ENCODE measurements around the gene DHX32. TPM values are rescaled to one million over a fixed set of nuclear protein-coding genes. Genes with fewer than 3 reads are reported as not detected.
"Not testable (repeated sequence)": the region's sequence is repeated elsewhere in the genome, so short reads cannot be mapped to it uniquely, and the experiment has no call there.

Gene DHX32
- total and polyA plus RNA-seq, 2 donors (not counting 3 experiments of a cell fraction or from before 2014, with no cell fraction given), result 17.1 to 29.6 TPM

- H3K4me3 ChIP-seq (replicated peaks in 1 of 3; ENCODE audit: insufficient read depth in 1 of 3, low read depth in 1 of 3, low read length in 3 of 3); H3K27me3 ChIP-seq (ENCODE audit: control insufficient read depth in 2 of 2, insufficient read depth in 2 of 2, low read length in 2 of 2); H3K9me1 ChIP-seq (replicated peaks; ENCODE audit: control insufficient read depth, extremely low read depth, insufficient read depth, low read length); H3K27ac ChIP-seq (ENCODE audit: insufficient read depth, low read depth, low read length); H4K20me1 ChIP-seq (replicated peaks; ENCODE audit: control insufficient read depth, extremely low read depth, insufficient read depth, low read length); H3K4me2 ChIP-seq (ENCODE audit: insufficient read depth, low read length); POLR2A ChIA-PET; dilution Hi-C loops (cut with MboI; ENCODE audit: extremely low pct_ligation_motif_present, low sequenced_read_pairs); intact Hi-C loops (cut with micrococcal nuclease); H3K36me3 ChIP-seq (ENCODE audit: control insufficient read depth in 2 of 2, extremely low read depth in 1 of 2, insufficient read depth in 2 of 2, low read length in 2 of 2); DNase-seq (ENCODE audit: low read depth, low spot score); H3K79me2 ChIP-seq (ENCODE audit: control insufficient read depth, insufficient read depth, low read length); CTCF ChIA-PET; H3K9ac ChIP-seq (replicated peaks; ENCODE audit: extremely low read depth, insufficient read depth, low read length); H3K9me3 ChIP-seq (replicated peaks; ENCODE audit: control insufficient read depth, insufficient read depth, low read length); H3K4me1 ChIP-seq (ENCODE audit: control insufficient read depth, extremely low read depth, insufficient read depth, low read length); H2AFZ ChIP-seq (ENCODE audit: low read depth, low read length); BruUV-seq (replicated peaks); FAIRE-seq: not testable (repeated sequence)
Measured at GRCh38 chr10:125917704-125918361, 36.7 kb upstream of the DHX32 start.

GRCh38 chr10:125916977-125917376 is 35.9 kb upstream of the DHX32 start:
- CTCF ChIA-PET, result interaction anchor here (1.0 kb wide), 1 partner anchor 17 kb away, joined by 3 read pairs; no protein-coding TSS in a partner anchor

More at GRCh38 chr10:125916977-125917376, 35.9 kb upstream of the DHX32 start:
- Histone ChIP-seq H4K20me1 (replicated peaks; ENCODE audit: control insufficient read depth, extremely low read depth, insufficient read depth, low read length) (no peaks in the 10 kb centered on the region), H3K9me3 (replicated peaks; ENCODE audit: control insufficient read depth, insufficient read depth, low read length) (no peaks in the 10 kb centered on the region), H3K9ac (replicated peaks; ENCODE audit: extremely low read depth, insufficient read depth, low read length) (no peak overlapping the region), H3K4me3 (replicated peaks in 1 of 3; ENCODE audit: insufficient read depth in 1 of 3, low read depth in 1 of 3, low read length in 3 of 3) (no peak overlapping the region), H3K4me2 (ENCODE audit: insufficient read depth, low read length) (no peak overlapping the region), H3K36me3 (ENCODE audit: control insufficient read depth in 2 of 2, extremely low read depth in 1 of 2, insufficient read depth in 2 of 2, low read length in 2 of 2) (no peaks in the 10 kb centered on the region), H3K27ac (ENCODE audit: insufficient read depth, low read depth, low read length) (no peak overlapping the region), H3K4me1 (ENCODE audit: control insufficient read depth, extremely low read depth, insufficient read depth, low read length) (no peaks in the 10 kb centered on the region), H3K27me3 (ENCODE audit: control insufficient read depth in 2 of 2, insufficient read depth in 2 of 2, low read length in 2 of 2) (no peaks in the 10 kb centered on the region), H3K9me1 (replicated peaks; ENCODE audit: control insufficient read depth, extremely low read depth, insufficient read depth, low read length) (no peaks in the 10 kb centered on the region), H2AFZ (ENCODE audit: low read depth, low read length) (no peak overlapping the region), H3K79me2 (ENCODE audit: control insufficient read depth, insufficient read depth, low read length) (no peaks in the 10 kb centered on the region)
- intact Hi-C loops (cut with micrococcal nuclease) (no loop called here), dilution Hi-C loops (cut with MboI; ENCODE audit: extremely low pct_ligation_motif_present, low sequenced_read_pairs) (no loop called here)
- DNase-seq (ENCODE audit: low read depth, low spot score) (no peak), FAIRE-seq (no peak)
- POLR2A ChIA-PET, result no interaction called here
- TF ChIP-seq EZH2 (IDR thresholded peaks at IDR 0.05; ENCODE audit: borderline replicate concordance, low read depth, low read length, severe bottlenecking), result no peak
- TF ChIP-seq JUN (IDR thresholded peaks at IDR 0.05; ENCODE audit: borderline replicate concordance, insufficient read depth, insufficient read length, low read depth), result no peak
- no peak for TF ChIP-seq MYC (IDR thresholded peaks at IDR 0.05; ENCODE audit: low read depth, low read length)
- no peak for TF ChIP-seq FOS (IDR thresholded peaks at IDR 0.05; ENCODE audit: borderline replicate concordance, insufficient read depth, low read length)
- no peak for TF ChIP-seq POLR2A (IDR thresholded peaks at IDR 0.05; ENCODE audit: low read depth, low read length)
- no peak for TF ChIP-seq CTCF (IDR thresholded peaks at IDR 0.05; ENCODE audit: extremely low read depth in 1 of 2, insufficient read depth in 1 of 2, low read depth in 1 of 2, low read length in 2 of 2)
- TF ChIP-seq GATA2 (IDR thresholded peaks at IDR 0.05; ENCODE audit: insufficient read depth, insufficient read length, low read depth, low read length), result no peak
- TF ChIP-seq POLR2AphosphoS5 (IDR thresholded peaks at IDR 0.05; ENCODE audit: insufficient read depth, low read depth, low read length), result no peak
- TF ChIP-seq MAX (IDR thresholded peaks at IDR 0.05; ENCODE audit: insufficient read depth, insufficient read length), result no peak
- no TSS peak for BruUV-seq (replicated peaks)
